ENCODE measurements around the gene TOM1L2.
A peak's percentile ranks its signal among the peaks of the same experiment; 100 is the strongest.

TOM1L2 gene

DNA sequence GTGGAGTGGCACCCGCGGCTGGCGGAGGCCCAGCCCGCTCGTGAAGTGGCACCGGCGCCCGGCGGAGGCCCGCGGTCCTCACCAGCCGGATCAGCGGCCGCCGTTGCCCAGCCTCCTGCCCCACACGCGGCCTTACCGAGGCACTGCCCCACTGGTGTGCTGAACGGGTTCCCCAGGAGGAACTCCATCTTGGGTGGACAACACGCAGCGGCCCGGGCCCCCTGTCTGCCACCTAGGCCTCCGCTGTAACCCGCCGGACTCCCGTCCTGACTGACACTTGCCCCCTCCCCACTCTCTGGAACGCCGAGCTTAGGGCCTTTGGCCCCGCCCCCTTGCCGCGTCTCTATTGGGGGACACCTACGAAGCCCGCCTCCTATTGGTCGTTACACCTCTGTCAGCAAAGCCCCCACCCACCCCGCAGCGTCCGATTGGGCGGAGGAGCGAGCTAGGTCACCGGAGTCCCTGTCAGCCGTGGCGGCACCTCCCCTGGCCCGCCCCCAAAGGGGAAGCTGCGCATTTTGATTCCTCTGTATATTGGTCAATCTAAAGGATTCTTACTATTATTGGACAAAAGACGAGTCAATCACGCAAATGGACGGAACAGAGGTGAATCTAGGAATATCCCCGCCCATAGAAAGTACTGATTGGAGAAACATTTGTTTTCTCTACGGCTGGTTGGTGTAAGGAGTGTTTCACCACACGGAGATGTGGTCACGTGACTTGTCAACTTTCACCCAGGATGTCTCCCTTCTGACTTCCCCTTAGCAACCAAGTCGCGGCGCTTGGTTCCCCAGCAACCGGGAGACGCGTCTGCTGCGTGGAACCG, at the start of gene TOM1L2, which contains the start of gene DRC3:
Gene TOM1L2 (minus strand): TSS at position 275 of the 826 bp plus-strand sequence. CDS start 87 bp downstream, at position 188.
Gene DRC3 (plus strand): TSS at position 737 of the 826 bp plus-strand sequence. CDS start 4,737 bp downstream, outside the sequence.
- TF ChIP-seq, protein P1, sequence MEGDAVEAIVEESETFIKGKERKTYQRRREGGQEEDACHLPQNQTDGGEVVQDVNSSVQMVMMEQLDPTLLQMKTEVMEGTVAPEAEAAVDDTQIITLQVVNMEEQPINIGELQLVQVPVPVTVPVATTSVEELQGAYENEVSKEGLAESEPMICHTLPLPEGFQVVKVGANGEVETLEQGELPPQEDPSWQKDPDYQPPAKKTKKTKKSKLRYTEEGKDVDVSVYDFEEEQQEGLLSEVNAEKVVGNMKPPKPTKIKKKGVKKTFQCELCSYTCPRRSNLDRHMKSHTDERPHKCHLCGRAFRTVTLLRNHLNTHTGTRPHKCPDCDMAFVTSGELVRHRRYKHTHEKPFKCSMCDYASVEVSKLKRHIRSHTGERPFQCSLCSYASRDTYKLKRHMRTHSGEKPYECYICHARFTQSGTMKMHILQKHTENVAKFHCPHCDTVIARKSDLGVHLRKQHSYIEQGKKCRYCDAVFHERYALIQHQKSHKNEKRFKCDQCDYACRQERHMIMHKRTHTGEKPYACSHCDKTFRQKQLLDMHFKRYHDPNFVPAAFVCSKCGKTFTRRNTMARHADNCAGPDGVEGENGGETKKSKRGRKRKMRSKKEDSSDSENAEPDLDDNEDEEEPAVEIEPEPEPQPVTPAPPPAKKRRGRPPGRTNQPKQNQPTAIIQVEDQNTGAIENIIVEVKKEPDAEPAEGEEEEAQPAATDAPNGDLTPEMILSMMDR (conservative IDR thresholded peaks at IDR 0.05; ENCODE audit: low read depth): no peak
- CTCF ChIA-PET: interaction anchor here (0.8 to 0.9 kb wide), 2 partner anchors 61 to 112 kb away, joined by 4 to 6 read pairs; no protein-coding TSS in a partner anchor
- POLR2A ChIA-PET (ENCODE audit: low non-redundant PET): interaction anchor here (0.6 to 1.6 kb wide), 2 partner anchors 70 to 135 kb away, joined by 3 read pairs; partner anchors contain the start of gene SREBF1
- H3K27ac ChIP-seq: peak within 1 kb of the TSS; percentile 84
- DNase-seq (ENCODE audit: low spot score): peak; percentile 100

DNA sequence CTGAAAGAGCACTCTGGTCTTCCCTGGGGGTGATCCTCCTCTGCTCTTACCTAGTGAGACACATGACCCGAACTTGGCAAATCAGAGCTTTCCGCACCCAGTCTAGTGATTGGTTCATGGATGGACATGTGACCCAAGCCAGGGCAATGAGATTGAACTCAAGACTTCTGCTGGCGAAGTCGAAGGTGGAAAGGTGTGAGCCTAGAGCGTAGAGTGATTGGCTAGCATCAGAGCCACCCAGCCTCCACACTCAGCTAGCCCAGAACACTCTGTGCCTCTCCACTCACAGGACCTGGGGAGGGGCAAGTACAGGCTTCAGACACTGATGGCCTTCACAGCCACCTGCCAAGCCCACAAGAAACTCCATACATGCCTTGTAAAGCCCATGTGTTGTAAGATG, 49.2 kb upstream of the TOM1L2 start:
- POLR2A ChIA-PET (ENCODE audit: low non-redundant PET): no interaction called here
- H3K27ac ChIP-seq: peak overlapping the region; percentile 2; the same call in 1 of the 2 replicates
- no peak for DNase-seq (ENCODE audit: low spot score)
- CTCF ChIA-PET: interaction anchor here (0.6 kb wide), 1 partner anchor 825 kb away, joined by 5 read pairs; no protein-coding TSS in a partner anchor
- TF ChIP-seq, protein P1 (conservative IDR thresholded peaks at IDR 0.05; ENCODE audit: low read depth): no peak

DNA sequence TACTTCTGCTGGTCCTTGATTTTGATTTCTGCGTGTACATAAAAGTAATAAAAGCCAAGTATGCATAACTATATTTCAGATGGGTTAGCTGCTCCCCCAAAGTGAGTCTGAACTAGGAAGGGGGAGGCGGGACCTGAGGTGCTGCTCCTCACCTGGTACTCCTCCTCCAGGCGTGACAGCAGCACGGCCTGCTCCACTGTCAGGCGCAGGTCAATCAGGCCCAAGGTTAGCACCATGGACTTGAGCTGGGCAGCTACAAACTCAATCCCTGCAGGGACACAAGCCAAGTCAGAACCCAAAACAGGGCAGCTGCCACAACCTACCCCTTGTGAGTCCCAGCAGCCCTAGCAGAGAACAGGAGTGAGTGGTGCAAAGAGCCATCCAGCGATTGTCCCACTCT, 48.8 kb upstream of the TOM1L2 start:
- CTCF ChIA-PET: no interaction called here
- TF ChIP-seq, protein P1 (conservative IDR thresholded peaks at IDR 0.05; ENCODE audit: low read depth): no peak
- POLR2A ChIA-PET (ENCODE audit: low non-redundant PET): no interaction called here

DNA sequence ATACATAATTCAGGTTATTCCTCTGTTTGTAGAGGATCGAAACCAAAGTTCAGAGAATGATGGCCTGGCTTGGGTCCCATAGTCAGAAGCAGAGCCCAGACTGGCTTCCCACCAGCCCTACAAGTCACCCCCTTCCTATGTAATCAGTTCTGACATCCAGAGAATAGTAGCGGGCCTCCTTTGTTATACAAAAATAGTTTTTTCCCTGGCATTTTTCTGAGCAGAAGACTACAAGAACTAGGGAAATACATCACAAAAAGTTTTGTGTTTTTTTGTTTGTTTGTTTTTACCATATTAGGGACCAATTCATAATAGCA, 47.6 kb upstream of the TOM1L2 start:
- POLR2A ChIA-PET (ENCODE audit: low non-redundant PET): no interaction called here
- H3K27ac ChIP-seq: no peak overlapping the region
- TF ChIP-seq, protein P1 (conservative IDR thresholded peaks at IDR 0.05; ENCODE audit: low read depth): no peak

More for the DNA sequence above, 48.8 kb upstream of the TOM1L2 start:
- peak overlapping the region; percentile 2; the same call in 1 of the 2 replicates for H3K27ac ChIP-seq
- DNase-seq (ENCODE audit: low spot score): no peak

DNA sequence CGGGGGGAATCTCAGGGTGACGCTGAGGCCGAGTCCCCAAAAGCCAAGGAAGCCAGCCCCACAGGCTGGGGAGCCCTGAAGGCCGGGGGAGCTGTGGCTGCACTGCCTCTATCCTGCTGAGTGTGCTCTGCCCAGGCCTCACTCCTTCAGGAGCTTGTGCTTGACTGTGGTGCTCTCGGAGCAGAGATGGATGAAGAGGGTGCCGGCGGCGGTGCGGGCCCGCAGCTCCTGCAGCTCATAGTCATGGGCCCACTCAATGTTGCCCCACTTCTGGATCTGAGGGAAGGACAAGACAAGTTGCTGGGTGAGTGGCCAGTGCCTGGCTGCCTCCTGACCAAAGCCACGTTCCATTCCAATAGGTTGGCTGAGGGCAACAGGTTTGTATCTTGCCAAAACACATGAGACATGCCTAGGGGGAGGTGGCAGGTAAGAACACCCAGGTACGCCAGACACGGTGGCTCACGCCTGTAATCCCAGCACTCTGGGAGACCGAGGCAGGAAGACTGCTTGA, 46.3 kb upstream of the TOM1L2 start:
- CTCF ChIA-PET: no interaction called here
- no peak for DNase-seq (ENCODE audit: low spot score)
- H3K27ac ChIP-seq: no peak overlapping the region
- TF ChIP-seq, protein P1 (conservative IDR thresholded peaks at IDR 0.05; ENCODE audit: low read depth): no peak
- POLR2A ChIA-PET (ENCODE audit: low non-redundant PET): no interaction called here

More for the DNA sequence above, 47.6 kb upstream of the TOM1L2 start:
- no peak for DNase-seq (ENCODE audit: low spot score)
- CTCF ChIA-PET: no interaction called here

DNA sequence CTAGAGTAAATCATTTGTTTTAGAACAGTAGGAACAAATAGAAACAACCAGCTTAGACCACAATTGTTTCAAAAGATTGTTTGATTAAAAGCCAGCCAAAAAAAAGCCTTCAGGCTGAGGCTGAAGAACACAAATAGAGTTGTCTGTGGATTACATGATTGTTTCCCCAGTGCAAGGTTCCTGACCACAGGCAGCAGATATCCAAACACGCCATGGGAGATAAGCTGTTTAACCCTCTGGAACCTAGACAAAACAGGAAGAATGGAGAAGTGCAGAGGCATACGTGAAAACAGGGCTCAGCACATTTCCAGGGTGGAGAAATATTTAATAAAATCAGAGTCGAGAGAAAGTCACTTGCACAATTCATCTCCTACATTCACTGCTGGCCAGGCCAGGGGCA, 45.8 kb upstream of the TOM1L2 start:
- TF ChIP-seq, protein P1 (conservative IDR thresholded peaks at IDR 0.05; ENCODE audit: low read depth): no peak
- DNase-seq (ENCODE audit: low spot score): no peak
- ChIA-PET CTCF (interaction anchor here (0.6 kb wide), 1 partner anchor 173 kb away, joined by 4 read pairs; no protein-coding TSS in a partner anchor), POLR2A (ENCODE audit: low non-redundant PET) (no interaction called here)
- H3K27ac ChIP-seq: no peak overlapping the region
